ENCODE data around the gene TAOK2. TPM values are rescaled to one million over a fixed set of nuclear protein-coding genes. Genes with fewer than 3 reads are reported as not detected.

The TAOK2 gene
- total and polyA plus RNA-seq, 2 of the 13 experiments (the other 11 are each of a cell fraction or from before 2014, with no cell fraction given) = 17.4 to 43.2 TPM

DNA sequence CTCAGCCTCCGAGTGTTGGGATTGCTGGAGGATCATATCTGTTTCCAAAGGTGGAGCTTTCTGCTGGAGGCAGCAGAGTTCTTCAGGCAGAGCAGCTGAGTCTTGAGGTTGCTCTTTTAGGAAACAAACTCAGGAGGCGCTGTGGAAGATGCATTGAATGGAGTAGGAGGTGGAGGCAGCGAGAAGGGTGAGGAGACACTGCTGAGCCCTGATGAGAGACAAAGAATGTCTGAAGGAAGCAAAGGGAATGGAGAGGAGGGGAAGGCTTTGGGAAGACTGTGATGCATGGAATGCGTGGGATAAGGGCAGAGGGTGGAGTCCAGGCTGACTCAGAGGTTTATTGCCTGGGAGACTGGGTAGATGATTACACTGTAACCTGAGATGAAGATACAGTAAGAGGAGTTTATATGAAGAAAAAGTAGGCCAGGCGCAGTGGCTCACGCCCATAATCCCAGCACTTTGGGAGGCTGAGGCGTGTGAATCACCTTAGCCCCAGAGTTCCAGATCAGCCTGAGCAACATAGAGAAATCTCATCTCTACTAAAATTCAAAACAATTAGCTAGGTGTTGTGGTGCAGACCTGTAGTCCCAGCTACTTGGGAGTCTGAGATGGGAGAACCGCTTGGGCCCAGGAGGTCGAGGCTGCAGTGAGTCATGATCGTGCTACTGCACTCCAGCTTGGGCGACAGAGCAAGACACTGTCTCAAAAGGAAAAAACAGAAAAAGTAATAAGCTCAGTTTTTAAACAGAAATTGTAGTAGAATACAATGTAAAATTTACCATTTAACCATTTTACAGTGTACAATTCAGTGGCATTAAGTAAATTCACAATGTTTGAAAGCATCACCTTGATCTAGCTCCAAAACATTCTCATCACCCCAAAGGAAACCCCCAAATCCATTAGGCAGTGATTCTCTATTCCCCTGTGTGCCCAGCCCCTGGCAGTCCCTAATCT lies 29.5 kb upstream of the TAOK2 start (continued):
- TF ChIP-seq ZNF224 (CRISPR knock-in tag; IDR thresholded peaks at IDR 0.05) = no peak
- no peak for TF ChIP-seq SNRNP70 (IDR thresholded peaks at IDR 0.05; ENCODE audit: low read depth, low read length)
- no peak for TF ChIP-seq SMAD1 (CRISPR knock-in tag; IDR thresholded peaks at IDR 0.05; ENCODE audit: borderline replicate concordance, low read depth)
- TF ChIP-seq ZNF773 (CRISPR knock-in tag; IDR thresholded peaks at IDR 0.05; ENCODE audit: borderline replicate concordance) = no peak
- TF ChIP-seq SMC3 (IDR thresholded peaks at IDR 0.05; ENCODE audit: low read length) = no peak
- no peak for TF ChIP-seq ARNT (IDR thresholded peaks at IDR 0.05)
- no peak for TF ChIP-seq ZNF75D (CRISPR knock-in tag; IDR thresholded peaks at IDR 0.05; ENCODE audit: borderline replicate concordance)
- TF ChIP-seq HDAC1 (CRISPR knock-in tag; IDR thresholded peaks at IDR 0.05) = no peak
- TF ChIP-seq, protein P1, sequence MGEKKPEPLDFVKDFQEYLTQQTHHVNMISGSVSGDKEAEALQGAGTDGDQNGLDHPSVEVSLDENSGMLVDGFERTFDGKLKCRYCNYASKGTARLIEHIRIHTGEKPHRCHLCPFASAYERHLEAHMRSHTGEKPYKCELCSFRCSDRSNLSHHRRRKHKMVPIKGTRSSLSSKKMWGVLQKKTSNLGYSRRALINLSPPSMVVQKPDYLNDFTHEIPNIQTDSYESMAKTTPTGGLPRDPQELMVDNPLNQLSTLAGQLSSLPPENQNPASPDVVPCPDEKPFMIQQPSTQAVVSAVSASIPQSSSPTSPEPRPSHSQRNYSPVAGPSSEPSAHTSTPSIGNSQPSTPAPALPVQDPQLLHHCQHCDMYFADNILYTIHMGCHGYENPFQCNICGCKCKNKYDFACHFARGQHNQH (CRISPR knock-in tag; IDR thresholded peaks at IDR 0.05) = peak; percentile 64; the same call in 1 of the 2 replicates
- TF ChIP-seq HES4 (CRISPR knock-in tag; IDR thresholded peaks at IDR 0.05; ENCODE audit: borderline replicate concordance) = no peak
- TF ChIP-seq ZNF567 (CRISPR knock-in tag; IDR thresholded peaks at IDR 0.05; ENCODE audit: borderline replicate concordance) = no peak
- TF ChIP-seq ZIK1 (CRISPR knock-in tag; IDR thresholded peaks at IDR 0.05; ENCODE audit: borderline replicate concordance, low read depth) = no peak
- TF ChIP-seq, protein P2, sequence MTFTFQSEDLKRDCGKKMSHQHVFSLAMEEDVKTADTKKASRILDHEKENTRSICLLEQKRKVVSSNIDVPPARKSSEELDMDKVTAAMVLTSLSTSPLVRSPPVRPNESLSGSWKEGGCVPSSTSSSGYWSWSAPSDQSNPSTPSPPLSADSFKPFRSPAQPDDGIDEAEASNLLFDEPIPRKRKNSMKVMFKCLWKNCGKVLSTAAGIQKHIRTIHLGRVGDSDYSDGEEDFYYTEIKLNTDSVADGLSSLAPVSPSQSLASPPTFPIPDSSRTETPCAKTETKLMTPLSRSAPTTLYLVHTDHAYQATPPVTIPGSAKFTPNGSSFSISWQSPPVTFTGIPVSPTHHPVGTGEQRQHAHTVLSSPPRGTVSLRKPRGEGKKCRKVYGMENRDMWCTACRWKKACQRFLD (CRISPR knock-in tag; IDR thresholded peaks at IDR 0.05; ENCODE audit: borderline replicate concordance) = no peak
- TF ChIP-seq STAG1 (CRISPR knock-in tag; IDR thresholded peaks at IDR 0.05) = no peak
- TF ChIP-seq, protein P3, sequence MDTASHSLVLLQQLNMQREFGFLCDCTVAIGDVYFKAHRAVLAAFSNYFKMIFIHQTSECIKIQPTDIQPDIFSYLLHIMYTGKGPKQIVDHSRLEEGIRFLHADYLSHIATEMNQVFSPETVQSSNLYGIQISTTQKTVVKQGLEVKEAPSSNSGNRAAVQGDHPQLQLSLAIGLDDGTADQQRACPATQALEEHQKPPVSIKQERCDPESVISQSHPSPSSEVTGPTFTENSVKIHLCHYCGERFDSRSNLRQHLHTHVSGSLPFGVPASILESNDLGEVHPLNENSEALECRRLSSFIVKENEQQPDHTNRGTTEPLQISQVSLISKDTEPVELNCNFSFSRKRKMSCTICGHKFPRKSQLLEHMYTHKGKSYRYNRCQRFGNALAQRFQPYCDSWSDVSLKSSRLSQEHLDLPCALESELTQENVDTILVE (CRISPR knock-in tag; IDR thresholded peaks at IDR 0.05) = no peak
- TF ChIP-seq ZKSCAN1 (IDR thresholded peaks at IDR 0.05; ENCODE audit: low read length) = no peak
- TF ChIP-seq ISX (CRISPR knock-in tag; conservative IDR thresholded peaks at IDR 0.05) = no peak
- peak; percentile 73; the same call in 1 of the 2 replicates for TF ChIP-seq TBX2 (CRISPR knock-in tag; IDR thresholded peaks at IDR 0.05; ENCODE audit: borderline replicate concordance)
- TF ChIP-seq, protein P4, sequence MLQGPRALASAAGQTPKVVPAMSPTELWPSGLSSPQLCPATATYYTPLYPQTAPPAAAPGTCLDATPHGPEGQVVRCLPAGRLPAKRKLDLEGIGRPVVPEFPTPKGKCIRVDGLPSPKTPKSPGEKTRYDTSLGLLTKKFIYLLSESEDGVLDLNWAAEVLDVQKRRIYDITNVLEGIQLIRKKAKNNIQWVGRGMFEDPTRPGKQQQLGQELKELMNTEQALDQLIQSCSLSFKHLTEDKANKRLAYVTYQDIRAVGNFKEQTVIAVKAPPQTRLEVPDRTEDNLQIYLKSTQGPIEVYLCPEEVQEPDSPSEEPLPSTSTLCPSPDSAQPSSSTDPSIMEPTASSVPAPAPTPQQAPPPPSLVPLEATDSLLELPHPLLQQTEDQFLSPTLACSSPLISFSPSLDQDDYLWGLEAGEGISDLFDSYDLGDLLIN (CRISPR knock-in tag; IDR thresholded peaks at IDR 0.05; ENCODE audit: borderline replicate concordance) = no peak
- TF ChIP-seq ZNF263 (CRISPR knock-in tag; IDR thresholded peaks at IDR 0.05) = 0 out of 2 replicates have a peak, but pooled peaks have one; percentile 11
- TF ChIP-seq ZBTB8A (CRISPR knock-in tag; IDR thresholded peaks at IDR 0.05; ENCODE audit: borderline replicate concordance, low read depth) = no peak
- TF ChIP-seq ZKSCAN8 (CRISPR knock-in tag; IDR thresholded peaks at IDR 0.05; ENCODE audit: borderline replicate concordance) = no peak
- TF ChIP-seq, protein P5, sequence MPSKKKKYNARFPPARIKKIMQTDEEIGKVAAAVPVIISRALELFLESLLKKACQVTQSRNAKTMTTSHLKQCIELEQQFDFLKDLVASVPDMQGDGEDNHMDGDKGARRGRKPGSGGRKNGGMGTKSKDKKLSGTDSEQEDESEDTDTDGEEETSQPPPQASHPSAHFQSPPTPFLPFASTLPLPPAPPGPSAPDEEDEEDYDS (CRISPR knock-in tag; IDR thresholded peaks at IDR 0.05) = peak; percentile 81

Measured in HepG2 (cell line).